GM23248 (cell line): ENCODE measurements around the gene BAHCC1. TPM values are rescaled to one million over a fixed set of nuclear protein-coding genes. Genes with fewer than 3 reads are reported as not detected.

ENCODE experiments used
- DNase-seq: peaks from one replicate; pipeline ENCODE4 v3.0.0-alpha.2; 2015
- H2AFZ ChIP-seq: fragments of 200-600 bp; sonication (generic); 2 replicates; pipeline ENCODE4 v1.6.1; 2016; ENCODE audit warnings: antibody characterized with exemption
- H3F3A ChIP-seq: fragments of 200-600 bp; sonication (generic); 2 replicates; pipeline ENCODE4 v1.6.1; 2016; ENCODE audit warnings: mild to moderate bottlenecking, antibody characterized with exemption, mixed run types; ENCODE audit not compliant: insufficient read depth
- H3K27ac ChIP-seq: fragments of 200-600 bp; sonication (generic); 2 replicates; pipeline ENCODE4 v1.5.1; 2016; ENCODE audit warnings: mild to moderate bottlenecking
- H3K27me3 ChIP-seq: fragments of 200-600 bp; sonication (generic); replicated peaks from 2 replicates; pipeline ENCODE4 v1.6.1; 2016; ENCODE audit warnings: mild to moderate bottlenecking; ENCODE audit not compliant: insufficient read depth
- H3K36me3 ChIP-seq: fragments of 200-600 bp; sonication (generic); 2 replicates; pipeline ENCODE4 v1.6.1; 2016; ENCODE audit warnings: low read depth, mild to moderate bottlenecking
- H3K4me1 ChIP-seq: fragments of 200-600 bp; sonication (generic); 2 replicates; pipeline ENCODE4 v1.6.1; 2016; ENCODE audit warnings: mild to moderate bottlenecking; ENCODE audit not compliant: insufficient read depth
- H3K4me2 ChIP-seq: fragments of 200-600 bp; sonication (generic); one replicate; pipeline ENCODE4 v1.6.1; 2016; ENCODE audit warnings: mild to moderate bottlenecking; ENCODE audit not compliant: unreplicated experiment
- H3K4me3 ChIP-seq: fragments of 200-600 bp; sonication (generic); 2 replicates; pipeline ENCODE4 v1.5.1; 2016; ENCODE audit warnings: mild to moderate bottlenecking
- H3K79me2 ChIP-seq: fragments of 200-600 bp; sonication (generic); 2 replicates; pipeline ENCODE4 v1.6.1; 2016; ENCODE audit warnings: mild to moderate bottlenecking; ENCODE audit not compliant: insufficient read depth
- H3K9ac ChIP-seq: fragments of 200-600 bp; sonication (generic); 2 replicates; pipeline ENCODE4 v1.6.1; 2016; ENCODE audit warnings: mild to moderate bottlenecking
- H3K9me2 ChIP-seq: fragments of 200-600 bp; sonication (generic); 2 replicates; pipeline ENCODE4 v1.6.1; 2016; ENCODE audit warnings: mixed run types, mild to moderate bottlenecking, moderate library complexity; ENCODE audit not compliant: insufficient read depth
- H3K9me3 ChIP-seq: fragments of 200-600 bp; sonication (generic); one replicate; pipeline ENCODE4 v1.6.1; 2017; ENCODE audit warnings: low read depth
- H4K20me1 ChIP-seq: fragments of 200-600 bp; sonication (generic); 2 replicates; pipeline ENCODE4 v1.6.0; 2016; ENCODE audit not compliant: insufficient read depth
- EZH2 ChIP-seq: fragments of 200-600 bp; sonication (generic); IDR thresholded peaks from 2 replicates; pipeline ENCODE4 v1.6.1; 2018; ENCODE audit warnings: antibody characterized with exemption, mild to moderate bottlenecking; ENCODE audit not compliant: insufficient read depth, poor library complexity, severe bottlenecking
- EZH2phosphoT487 ChIP-seq: fragments of 200-600 bp; sonication (generic); IDR thresholded peaks from 2 replicates; pipeline ENCODE4 v1.6.1; 2018; ENCODE audit warnings: antibody characterized with exemption, moderate library complexity, mild to moderate bottlenecking, low read depth; ENCODE audit not compliant: insufficient read depth
- WGBS, 2 experiments: methylation state at CpG; one replicate each; pipeline ENCODE4 v1.1.6; 2015 to 2017; ENCODE audit warnings: low lambda C conversion rate in 2 of 2, low coverage in 1 of 2; ENCODE audit errors: missing lambda C conversion rate in 2 of 2; 5-methylcytosine and 5-hydroxymethylcytosine counted together
- in situ Hi-C: fragments of 300-500 bp; cut with MboI; formaldehyde crosslinking; loops from 2 replicates; pipeline ENCODE4 v1.15.0; 2020
- polyA plus RNA-seq: library from polyadenylated mRNA; unstranded; fragments of >200 nt; fragmentation: Nextera tagmentation; extraction: Ambion mirVana; gene quantifications from 2 replicates; pipeline ENCODE4 v1.2.1, GENCODE V29; 2016
- total RNA-seq: library from RNA; depleted of rRNA; stranded (reverse); fragments of >200 nt; shearing (Covaris generic); gene quantifications from 2 replicates; pipeline ENCODE4 v1.2.3, GENCODE V29; 2014

Gene BAHCC1
- total and polyA plus RNA-seq, 2 experiments from 2014 or later: 1.3 to 3.0 TPM

- Histone ChIP-seq H4K20me1 (no peaks in the 10 kb centered on the region), H2AFZ (no peak overlapping the region), H3F3A (no peaks in the 10 kb centered on the region), H3K4me2 (no peak overlapping the region), H3K27ac (no peak overlapping the region), H3K36me3 (no peaks in the 10 kb centered on the region), H3K27me3 (no peaks in the 10 kb centered on the region), H3K9me3 (no peaks in the 10 kb centered on the region), H3K9ac (no peak overlapping the region), H3K79me2 (no peaks in the 10 kb centered on the region), H3K4me1 (no peaks in the 10 kb centered on the region), H3K9me2 (no peaks in the 10 kb centered on the region), H3K4me3 (no peak overlapping the region)
- TF ChIP-seq EZH2phosphoT487: no peak
- TF ChIP-seq EZH2: no peak
- 94 to 95% methylated on average over 30 to 43 of the region's 43 CpGs for WGBS, 2 experiments
- no peak for DNase-seq
- in situ Hi-C loops: no loop called here
Observed at GRCh38 chr17:81460856-81461460, 65.7 kb downstream of the BAHCC1 start.

- Histone ChIP-seq H3K9me2 (no peaks in the 10 kb centered on the region), H4K20me1 (no peaks in the 10 kb centered on the region), H2AFZ (no peak overlapping the region), H3K4me1 (no peaks in the 10 kb centered on the region), H3F3A (no peaks in the 10 kb centered on the region), H3K27me3 (no peaks in the 10 kb centered on the region), H3K79me2 (no peaks in the 10 kb centered on the region), H3K4me3 (no peak overlapping the region), H3K36me3 (no peaks in the 10 kb centered on the region), H3K9ac (no peak overlapping the region), H3K9me3 (no peaks in the 10 kb centered on the region), H3K27ac (no peak overlapping the region), H3K4me2 (no peak overlapping the region)
- in situ Hi-C loops: no loop called here
- DNase-seq: no peak
- TF ChIP-seq EZH2phosphoT487: no peak
- WGBS, 2 experiments: 95 to 96% methylated on average over 44 to 50 of the region's 50 CpGs
Observed at GRCh38 chr17:81461607-81462500, 66.6 kb downstream of the BAHCC1 start.

- Histone ChIP-seq H3K36me3 (no peaks in the 10 kb centered on the region), H3K9ac (no peak overlapping the region), H3F3A (no peaks in the 10 kb centered on the region), H3K27me3 (no peaks in the 10 kb centered on the region), H4K20me1 (no peaks in the 10 kb centered on the region), H3K27ac (no peak overlapping the region), H3K4me3 (no peak overlapping the region), H3K4me2 (no peak overlapping the region), H3K79me2 (no peaks in the 10 kb centered on the region), H3K9me2 (no peaks in the 10 kb centered on the region), H3K9me3 (no peaks in the 10 kb centered on the region), H2AFZ (no peak overlapping the region), H3K4me1 (no peaks in the 10 kb centered on the region)
- in situ Hi-C loops: no loop called here
- TF ChIP-seq EZH2phosphoT487 (no peak), EZH2 (no peak)
- 96 to 97% methylated on average over 22 to 33 of the region's 33 CpGs for WGBS, 2 experiments
- no peak for DNase-seq
Observed at GRCh38 chr17:81462506-81463125, 67.4 kb downstream of the BAHCC1 start.

GRCh38 chr17:81463506-81463905 is 68.2 kb downstream of the BAHCC1 start:
- no peak overlapping the region for H3K4me3 ChIP-seq
- in situ Hi-C loops: no loop called here
- H4K20me1 ChIP-seq: no peaks in the 10 kb centered on the region
- H3K4me2 ChIP-seq: no peak overlapping the region
- H3K79me2 ChIP-seq: no peaks in the 10 kb centered on the region
- 91 to 94% methylated on average over 27 to 30 of the region's 32 CpGs for WGBS, 2 experiments
- no peaks in the 10 kb centered on the region for H3K27me3 ChIP-seq
- H3K9ac ChIP-seq: no peak overlapping the region
- H3K27ac ChIP-seq: no peak overlapping the region
- H3K9me2 ChIP-seq: no peaks in the 10 kb centered on the region
- no peak for DNase-seq
- H2AFZ ChIP-seq: no peak overlapping the region
- H3K36me3 ChIP-seq: no peaks in the 10 kb centered on the region
- H3K4me1 ChIP-seq: no peaks in the 10 kb centered on the region
- no peaks in the 10 kb centered on the region for H3F3A ChIP-seq
- no peaks in the 10 kb centered on the region for H3K9me3 ChIP-seq
- TF ChIP-seq EZH2: no peak
- no peak for TF ChIP-seq EZH2phosphoT487
